Anterior cingulate cortex (tissue), 58 donors: ENCODE measurements around the gene OIT3.

ENCODE experiments used
- DNase-seq, 58 donors: peaks; one replicate each; lab custom pipeline; 2025; lab: John Stamatoyannopoulos, UW

Gene OIT3

GRCh38 chr10:72893136-72893798 is at the start of gene OIT3:
Gene OIT3, plus strand, starts transcription at chr10:72893739. Its CDS starts 60 bp downstream, at chr10:72893799.
- DNase-seq, result no peak

DNA sequence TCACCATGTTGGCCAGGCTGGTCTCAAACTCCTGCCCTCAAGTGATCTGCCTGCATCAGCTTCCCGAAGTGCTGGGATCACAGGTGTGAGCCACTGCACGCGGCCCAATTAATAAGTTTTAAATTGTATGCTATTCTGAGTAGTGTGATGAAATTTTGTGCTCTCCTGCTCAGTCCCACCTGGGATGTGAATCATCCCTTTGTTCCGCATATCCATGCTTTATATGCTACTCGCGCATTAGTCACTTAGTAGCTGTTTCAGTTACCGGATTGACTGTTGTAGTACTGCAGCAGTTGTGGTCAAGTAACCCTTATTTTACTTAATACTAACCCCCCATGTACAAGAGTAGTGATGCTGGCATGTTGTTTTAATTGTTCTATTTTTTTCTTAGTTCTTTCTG is 47.3 kb upstream of the OIT3 start:
- DNase-seq, result no peak

DNA sequence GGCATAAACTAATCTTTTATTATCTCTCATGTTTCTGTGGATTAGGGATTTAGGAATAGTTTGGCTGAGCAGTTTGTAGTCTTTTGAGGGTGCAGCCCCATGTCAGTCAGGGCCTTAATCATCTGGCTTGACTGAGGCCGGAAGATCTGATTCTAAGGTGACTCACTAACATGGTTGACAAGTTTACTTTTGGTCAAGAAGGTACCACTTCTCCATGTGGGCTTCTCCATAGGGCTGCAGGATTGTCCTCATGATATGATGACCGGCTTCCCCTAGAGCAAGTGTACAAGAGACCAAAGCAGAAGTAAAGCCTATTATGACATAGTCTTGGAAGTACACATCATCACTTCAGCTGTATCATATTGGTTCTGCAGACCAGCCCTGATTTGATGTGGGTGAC is 45.9 kb upstream of the OIT3 start:
- no peak for DNase-seq

DNA sequence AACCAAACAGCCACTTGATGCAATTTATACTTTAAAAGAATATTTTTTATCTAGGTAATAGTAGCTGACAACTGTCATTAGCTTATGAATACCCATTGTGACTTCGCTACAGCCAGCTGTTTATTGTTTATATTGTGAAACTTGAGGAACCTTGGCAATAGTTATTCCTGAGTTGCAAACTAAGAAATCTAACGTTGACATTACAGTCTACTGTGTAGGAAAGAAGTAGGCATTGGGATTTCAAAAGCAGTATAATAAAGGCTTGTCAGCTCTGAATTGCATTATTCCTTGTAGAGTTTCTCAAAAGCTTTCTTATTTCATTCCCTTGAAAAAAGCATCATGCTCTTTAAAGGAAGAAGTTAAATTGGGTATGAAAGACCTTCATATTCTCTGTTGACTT is 42.7 kb upstream of the OIT3 start:
- no peak for DNase-seq

DNA sequence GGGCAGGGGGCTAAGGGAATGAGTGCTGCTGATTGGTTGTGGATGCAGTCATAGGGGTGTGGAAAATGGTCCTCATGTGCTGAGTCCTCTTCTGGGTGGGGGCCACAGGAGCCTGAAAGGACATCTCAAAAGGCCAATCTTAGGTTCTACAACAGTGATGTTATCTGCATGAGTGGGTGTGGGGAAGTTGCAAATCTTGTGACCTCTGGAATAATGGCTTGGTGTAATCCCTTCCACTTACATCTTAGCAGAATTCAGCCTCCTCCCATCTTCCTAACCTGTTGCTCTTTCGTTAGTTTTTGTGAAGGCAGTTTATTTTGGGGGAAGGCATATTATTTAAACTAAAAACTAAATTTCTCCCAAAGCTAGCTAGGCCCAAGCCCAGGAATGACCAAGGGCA is 42.0 kb upstream of the OIT3 start:
- DNase-seq, result no peak

DNA sequence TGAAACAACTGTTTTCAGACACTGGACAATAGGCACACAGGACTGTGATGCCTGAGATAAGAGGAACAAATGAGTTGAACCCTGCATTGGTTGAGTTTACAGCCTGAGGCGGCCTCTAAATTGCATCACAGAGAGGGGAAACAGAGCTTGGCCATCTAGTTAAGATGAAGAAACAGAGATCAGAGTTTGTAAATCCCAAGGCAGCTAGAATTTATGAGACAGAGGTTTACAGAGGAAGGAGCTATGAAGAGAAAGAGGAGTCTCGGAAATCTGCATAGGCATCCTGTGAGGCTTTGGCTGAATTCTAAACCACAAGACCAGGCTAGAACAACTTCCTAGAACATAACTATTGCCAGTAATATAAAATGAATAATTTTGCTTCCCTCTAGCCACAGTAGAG is 41.0 kb upstream of the OIT3 start:
- DNase-seq, result no peak

- no peak for DNase-seq
Observed at GRCh38 chr10:72855129-72855528, 38.4 kb upstream of the OIT3 start.

- no peak for DNase-seq
Observed at GRCh38 chr10:72855790-72856189, 37.7 kb upstream of the OIT3 start.

GRCh38 chr10:72858067-72858466 is 35.5 kb upstream of the OIT3 start:
- no peak for DNase-seq

GRCh38 chr10:72862957-72863356 is 30.6 kb upstream of the OIT3 start:
- DNase-seq, result no peak

GRCh38 chr10:72875250-72876055 is 18.1 kb upstream of the OIT3 start:
- no peak for DNase-seq

- no peak for DNase-seq
Observed at GRCh38 chr10:72879245-72879644, 14.3 kb upstream of the OIT3 start.

DNA sequence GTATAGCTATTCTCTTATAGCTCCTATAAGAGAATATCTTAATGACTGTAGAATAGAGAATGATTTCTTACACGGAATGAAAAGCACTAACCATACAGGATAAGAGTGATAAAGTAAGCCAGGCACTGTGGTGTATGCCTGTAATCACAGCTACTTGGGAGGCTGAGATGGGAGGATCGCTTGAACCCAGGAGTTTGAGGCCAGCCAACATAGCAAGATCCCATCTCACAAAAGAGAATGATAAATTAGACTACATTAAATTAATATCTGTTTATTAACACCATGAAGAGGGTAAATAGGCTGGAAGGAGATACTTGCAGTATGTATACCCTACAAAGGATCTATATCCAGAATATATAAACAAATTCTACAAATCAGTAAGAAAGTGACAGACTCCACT is 12.2 kb upstream of the OIT3 start:
- DNase-seq, result no peak

- no peak for DNase-seq
Observed at GRCh38 chr10:72883861-72884260, 9.7 kb upstream of the OIT3 start.

- DNase-seq, result no peak
Observed at GRCh38 chr10:72885953-72886352, 7.6 kb upstream of the OIT3 start.

DNA sequence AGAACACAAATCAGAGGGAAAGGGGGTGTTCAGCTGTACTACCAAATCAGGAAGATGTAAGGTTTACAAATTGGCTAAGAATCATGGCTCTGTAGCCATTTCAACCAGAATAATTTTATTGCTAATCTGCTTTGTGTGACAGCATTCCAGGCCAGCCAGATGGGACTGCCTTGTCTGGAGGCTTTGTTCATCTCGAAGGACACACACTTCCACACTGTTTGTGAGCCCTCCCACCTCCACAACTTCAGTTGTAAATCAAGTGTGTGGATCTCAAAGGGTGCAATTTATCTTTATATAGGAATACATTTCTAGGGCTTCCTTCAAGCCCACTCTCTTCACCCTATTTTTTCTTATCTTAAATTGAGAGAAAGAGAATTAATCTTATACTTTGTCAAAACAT is 6.9 kb upstream of the OIT3 start:
- no peak for DNase-seq

GRCh38 chr10:72887043-72887442 is 6.5 kb upstream of the OIT3 start:
- DNase-seq, result no peak

- no peak for DNase-seq
Observed at GRCh38 chr10:72888151-72888638, 5.3 kb upstream of the OIT3 start.

DNA sequence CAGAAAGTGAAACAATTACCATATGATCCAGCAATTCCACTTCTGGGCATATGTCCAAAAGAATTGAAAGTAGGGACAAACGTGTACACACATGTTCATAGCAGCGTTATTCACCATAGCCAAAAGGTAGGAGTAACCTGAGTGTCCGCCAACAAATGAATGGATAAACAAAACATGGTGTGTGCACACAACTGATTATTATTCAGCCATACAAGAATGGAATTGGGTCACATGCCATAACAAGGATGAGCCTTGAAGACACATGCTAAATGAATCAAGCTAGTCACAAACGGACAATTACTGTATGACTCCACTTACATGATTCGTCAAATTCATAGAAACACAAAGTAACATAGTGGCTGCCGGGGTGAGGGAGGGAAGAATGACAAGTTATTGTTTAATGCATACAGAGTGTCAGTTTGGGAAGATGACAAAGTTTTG is 4.1 kb upstream of the OIT3 start:
- no peak for DNase-seq

- no peak for DNase-seq
Observed at GRCh38 chr10:72890086-72890485, 3.5 kb upstream of the OIT3 start.

GRCh38 chr10:72895236-72895850 is 1.8 kb downstream of the OIT3 start:
- no peak for DNase-seq

DNA sequence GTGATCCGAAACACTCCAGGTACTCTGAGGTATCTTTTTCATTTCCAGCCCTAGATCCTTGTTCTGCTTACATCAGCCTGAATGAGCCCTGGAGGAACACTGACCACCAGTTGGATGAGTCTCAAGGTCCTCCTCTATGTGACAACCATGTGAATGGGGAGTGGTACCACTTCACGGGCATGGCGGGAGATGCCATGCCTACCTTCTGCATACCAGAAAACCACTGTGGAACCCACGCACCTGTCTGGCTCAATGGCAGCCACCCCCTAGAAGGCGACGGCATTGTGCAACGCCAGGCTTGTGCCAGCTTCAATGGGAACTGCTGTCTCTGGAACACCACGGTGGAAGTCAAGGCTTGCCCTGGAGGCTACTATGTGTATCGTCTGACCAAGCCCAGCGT is 5.1 kb downstream of the OIT3 start:
- DNase-seq, result no peak
